GM23338 (cell line): Measurements from ENCODE around the gene IRX2. TPM values are rescaled to one million over a fixed set of nuclear protein-coding genes. Genes with fewer than 3 reads are reported as not detected.

ENCODE experiments used
- ATAC-seq: fragments of 200-7000 bp; cut with Tn5 transposase; 3 replicates; pipeline ENCODE4 v1.9.1; 2020
- DNase-seq: peaks from one replicate; pipeline ENCODE4 v3.0.0-alpha.2; 2015; ENCODE audit warnings: low spot score
- H2AFZ ChIP-seq: fragments of 200-600 bp; sonication (generic); 2 replicates; pipeline ENCODE4 v1.8.0; 2016; ENCODE audit warnings: antibody characterized with exemption, mild to moderate bottlenecking, moderate library complexity
- H3F3A ChIP-seq: fragments of 200-600 bp; sonication (generic); replicated peaks from 2 replicates; pipeline ENCODE4 v1.8.0; 2017; ENCODE audit warnings: antibody characterized with exemption, mixed run types, low read depth
- H3K27ac ChIP-seq: fragments of 200-600 bp; sonication (generic); 2 replicates; pipeline ENCODE4 v1.6.1; 2016; ENCODE audit warnings: low read depth
- H3K27me3 ChIP-seq: fragments of 200-600 bp; sonication (generic); 2 replicates; pipeline ENCODE4 v1.8.0; 2016; ENCODE audit warnings: mild to moderate bottlenecking, mixed run types, moderate library complexity; ENCODE audit not compliant: insufficient read depth
- H3K36me3 ChIP-seq: fragments of 200-600 bp; sonication (generic); 2 replicates; pipeline ENCODE4 v1.8.0; 2016; ENCODE audit warnings: mild to moderate bottlenecking; ENCODE audit not compliant: insufficient read depth
- H3K4me1 ChIP-seq: fragments of 200-600 bp; sonication (generic); 2 replicates; pipeline ENCODE4 v1.8.0; 2016; ENCODE audit warnings: mild to moderate bottlenecking, moderate library complexity; ENCODE audit not compliant: insufficient read depth
- H3K4me2 ChIP-seq: fragments of 200-600 bp; sonication (generic); 2 replicates; pipeline ENCODE4 v1.7.1; 2017; ENCODE audit warnings: mixed run types
- H3K4me3 ChIP-seq: fragments of 200-600 bp; sonication (generic); 2 replicates; pipeline ENCODE4 v1.6.1; 2016; ENCODE audit warnings: mixed run types
- H3K79me2 ChIP-seq: fragments of 200-600 bp; sonication (generic); replicated peaks from 2 replicates; pipeline ENCODE4 v1.8.0; 2017; ENCODE audit warnings: mild to moderate bottlenecking; ENCODE audit not compliant: insufficient read depth
- H3K9me2 ChIP-seq: fragments of 200-600 bp; sonication (generic); 2 replicates; pipeline ENCODE4 v1.8.0; 2017; ENCODE audit not compliant: insufficient read depth
- H4K20me1 ChIP-seq: fragments of 200-600 bp; sonication (generic); replicated peaks from 2 replicates; pipeline ENCODE4 v1.8.0; 2017; ENCODE audit warnings: mild to moderate bottlenecking; ENCODE audit not compliant: insufficient read depth
- H3K27ac Mint-ChIP-seq: 2 replicates; pipeline ENCODE4 v1.8.0; 2020; ENCODE audit warnings: inconsistent platforms, mild to moderate bottlenecking, moderate library complexity, mixed read lengths
- H3K27me3 Mint-ChIP-seq: 3 replicates; pipeline ENCODE4 v1.8.0; 2022; ENCODE audit warnings: low read depth, mild to moderate bottlenecking, moderate library complexity, mixed read lengths, inconsistent platforms; ENCODE audit not compliant: insufficient read depth, poor library complexity
- H3K36me3 Mint-ChIP-seq: 3 replicates; pipeline ENCODE4 v1.8.0; 2021; ENCODE audit warnings: low read depth, mild to moderate bottlenecking, inconsistent platforms, moderate library complexity, mixed read lengths
- H3K4me1 Mint-ChIP-seq: 3 replicates; pipeline ENCODE4 v1.8.0; 2020; ENCODE audit warnings: mild to moderate bottlenecking, inconsistent platforms, mixed read lengths
- H3K4me3 Mint-ChIP-seq: 3 replicates; pipeline ENCODE4 v1.8.0; 2021; ENCODE audit warnings: moderate library complexity, mild to moderate bottlenecking, inconsistent platforms, mixed read lengths
- H3K9me3 Mint-ChIP-seq: 3 replicates; pipeline ENCODE4 v1.8.0; 2020; ENCODE audit warnings: moderate library complexity, mild to moderate bottlenecking, inconsistent platforms, mixed read lengths
- CREB1 ChIP-seq: fragments of 250-450 bp; sonication (Bioruptor Pico); IDR thresholded peaks from 2 replicates; pipeline ENCODE4 v1.5.0; 2020; ENCODE audit warnings: low read depth, mild to moderate bottlenecking, moderate library complexity
- ETS1 ChIP-seq: IDR thresholded peaks from 2 replicates; pipeline ENCODE4 v1.6.1; 2016; ENCODE audit warnings: antibody characterized with exemption
- JUNB ChIP-seq: IDR thresholded peaks from one replicate; pipeline ENCODE4 v1.6.1; 2016; ENCODE audit warnings: antibody characterized with exemption; ENCODE audit not compliant: unreplicated experiment
- NANOG ChIP-seq: IDR thresholded peaks from 2 replicates; pipeline ENCODE4 v1.6.1; 2016; ENCODE audit warnings: antibody characterized with exemption, borderline replicate concordance
- POLR2AphosphoS5 ChIP-seq: IDR thresholded peaks from 2 replicates; pipeline ENCODE4 v1.6.1; 2016; ENCODE audit warnings: antibody characterized with exemption, low read depth
- ZNF114 ChIP-seq: fragments of 250-450 bp; sonication (Bioruptor Pico); IDR thresholded peaks from 2 replicates; pipeline ENCODE4 v1.5.0; 2020; ENCODE audit warnings: mild to moderate bottlenecking, moderate library complexity
- ZNF331 ChIP-seq: fragments of 250-450 bp; sonication (Bioruptor Pico); IDR thresholded peaks from 2 replicates; pipeline ENCODE4 v1.5.0; 2020; ENCODE audit warnings: low read depth, mild to moderate bottlenecking, moderate library complexity
- polyA plus RNA-seq: library from polyadenylated mRNA; unstranded; fragments of >200 nt; fragmentation: Nextera tagmentation; extraction: Ambion mirVana; gene quantifications from 2 replicates; pipeline ENCODE4 v1.2.1, GENCODE V29; 2016
- total RNA-seq: library from RNA; depleted of rRNA; stranded (reverse); fragments of >200 nt; shearing (Covaris generic); gene quantifications from 2 replicates; pipeline ENCODE4 v1.2.3, GENCODE V29; 2014
- TF ChIP-seq, protein P1 (sequence below): IDR thresholded peaks from one replicate; pipeline ENCODE4 v1.6.1; 2018; ENCODE audit warnings: antibody characterized with exemption; ENCODE audit not compliant: unreplicated experiment
- TF ChIP-seq, protein P2 (sequence below), 2 experiments: fragments of 200-600 bp in 1 of 2; sonication (generic) in 1 of 2; conservative IDR thresholded peaks; 2 replicates each; pipeline versions ENCODE4 v1.5.1 to v1.6.1; 2016 to 2017; ENCODE audit warnings: antibody characterized with exemption in 2 of 2, low read depth in 2 of 2, mild to moderate bottlenecking in 2 of 2, moderate library complexity in 1 of 2
- TF ChIP-seq, protein P3 (sequence below): fragments of 250-450 bp; sonication (Bioruptor Pico); IDR thresholded peaks from 2 replicates; pipeline ENCODE4 v1.5.0; 2020; ENCODE audit warnings: mild to moderate bottlenecking, moderate library complexity

The IRX2 gene
- total and polyA plus RNA-seq, 2 experiments from 2014 or later: 13.6 to 25.3 TPM

GRCh38 chr5:2714805-2715204 is 36.7 kb downstream of the IRX2 start:
- Histone ChIP-seq H3K36me3 (no peaks in the 10 kb centered on the region), H3K4me1 (no peaks in the 10 kb centered on the region; the same call in 1 of the 2 replicates), H3K27me3 (no peaks in the 10 kb centered on the region), H3K4me3 (no peak overlapping the region), H3K4me2 (no peak overlapping the region), H3K27ac (no peak overlapping the region), H3K9me2 (no peaks in the 10 kb centered on the region), H2AFZ (no peak overlapping the region), H4K20me1 (no peaks in the 10 kb centered on the region), H3K79me2 (no peaks in the 10 kb centered on the region), H3F3A (no peaks in the 10 kb centered on the region)
- no peak overlapping the region for H3K27ac Mint-ChIP-seq
- H3K36me3 Mint-ChIP-seq: no peaks in the 10 kb centered on the region
- no peak for ATAC-seq
- H3K27me3 Mint-ChIP-seq: no peaks in the 10 kb centered on the region
- H3K9me3 Mint-ChIP-seq: no peaks in the 10 kb centered on the region; the same call in 2 of the 3 replicates
- no peak for DNase-seq
- peaks cover 6% of the 10 kb centered on the region for H3K4me1 Mint-ChIP-seq
- no peak overlapping the region for H3K4me3 Mint-ChIP-seq
- TF ChIP-seq CREB1: no peak
- no peak for TF ChIP-seq NANOG
- no peak for TF ChIP-seq ZNF114
- TF ChIP-seq JUNB: no peak
- no peak for TF ChIP-seq ZNF331 (CRISPR knock-in tag)
- TF ChIP-seq, protein P1, sequence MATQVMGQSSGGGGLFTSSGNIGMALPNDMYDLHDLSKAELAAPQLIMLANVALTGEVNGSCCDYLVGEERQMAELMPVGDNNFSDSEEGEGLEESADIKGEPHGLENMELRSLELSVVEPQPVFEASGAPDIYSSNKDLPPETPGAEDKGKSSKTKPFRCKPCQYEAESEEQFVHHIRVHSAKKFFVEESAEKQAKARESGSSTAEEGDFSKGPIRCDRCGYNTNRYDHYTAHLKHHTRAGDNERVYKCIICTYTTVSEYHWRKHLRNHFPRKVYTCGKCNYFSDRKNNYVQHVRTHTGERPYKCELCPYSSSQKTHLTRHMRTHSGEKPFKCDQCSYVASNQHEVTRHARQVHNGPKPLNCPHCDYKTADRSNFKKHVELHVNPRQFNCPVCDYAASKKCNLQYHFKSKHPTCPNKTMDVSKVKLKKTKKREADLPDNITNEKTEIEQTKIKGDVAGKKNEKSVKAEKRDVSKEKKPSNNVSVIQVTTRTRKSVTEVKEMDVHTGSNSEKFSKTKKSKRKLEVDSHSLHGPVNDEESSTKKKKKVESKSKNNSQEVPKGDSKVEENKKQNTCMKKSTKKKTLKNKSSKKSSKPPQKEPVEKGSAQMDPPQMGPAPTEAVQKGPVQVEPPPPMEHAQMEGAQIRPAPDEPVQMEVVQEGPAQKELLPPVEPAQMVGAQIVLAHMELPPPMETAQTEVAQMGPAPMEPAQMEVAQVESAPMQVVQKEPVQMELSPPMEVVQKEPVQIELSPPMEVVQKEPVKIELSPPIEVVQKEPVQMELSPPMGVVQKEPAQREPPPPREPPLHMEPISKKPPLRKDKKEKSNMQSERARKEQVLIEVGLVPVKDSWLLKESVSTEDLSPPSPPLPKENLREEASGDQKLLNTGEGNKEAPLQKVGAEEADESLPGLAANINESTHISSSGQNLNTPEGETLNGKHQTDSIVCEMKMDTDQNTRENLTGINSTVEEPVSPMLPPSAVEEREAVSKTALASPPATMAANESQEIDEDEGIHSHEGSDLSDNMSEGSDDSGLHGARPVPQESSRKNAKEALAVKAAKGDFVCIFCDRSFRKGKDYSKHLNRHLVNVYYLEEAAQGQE: no peak
- no peak for TF ChIP-seq ETS1

- DNase-seq (no peak), ATAC-seq (no peak)
- H3K4me1 ChIP-seq: no peaks in the 10 kb centered on the region; the same call in 1 of the 2 replicates
- no peaks in the 10 kb centered on the region; the same call in 2 of the 3 replicates for H3K9me3 Mint-ChIP-seq
- H3F3A ChIP-seq: no peaks in the 10 kb centered on the region
- no peaks in the 10 kb centered on the region for H3K9me2 ChIP-seq
- H3K4me1 Mint-ChIP-seq: peaks cover 9% of the 10 kb centered on the region
- H4K20me1 ChIP-seq: no peaks in the 10 kb centered on the region
- no peaks in the 10 kb centered on the region for H3K79me2 ChIP-seq
- no peak overlapping the region for H3K27ac Mint-ChIP-seq
- no peaks in the 10 kb centered on the region for H3K27me3 ChIP-seq
- no peak overlapping the region for H3K4me3 Mint-ChIP-seq
- no peak overlapping the region for H3K4me3 ChIP-seq
- no peaks in the 10 kb centered on the region for H3K36me3 ChIP-seq
- no peak overlapping the region for H2AFZ ChIP-seq
- H3K27ac ChIP-seq: no peak overlapping the region
- no peaks in the 10 kb centered on the region for H3K36me3 Mint-ChIP-seq
- peaks cover 2% of the 10 kb centered on the region for H3K27me3 Mint-ChIP-seq
- no peak overlapping the region for H3K4me2 ChIP-seq
- TF ChIP-seq POLR2AphosphoS5 (no peak), CREB1 (no peak), ZNF114 (no peak), NANOG (no peak), ZNF331 (CRISPR knock-in tag) (no peak)
- TF ChIP-seq, protein P2, sequence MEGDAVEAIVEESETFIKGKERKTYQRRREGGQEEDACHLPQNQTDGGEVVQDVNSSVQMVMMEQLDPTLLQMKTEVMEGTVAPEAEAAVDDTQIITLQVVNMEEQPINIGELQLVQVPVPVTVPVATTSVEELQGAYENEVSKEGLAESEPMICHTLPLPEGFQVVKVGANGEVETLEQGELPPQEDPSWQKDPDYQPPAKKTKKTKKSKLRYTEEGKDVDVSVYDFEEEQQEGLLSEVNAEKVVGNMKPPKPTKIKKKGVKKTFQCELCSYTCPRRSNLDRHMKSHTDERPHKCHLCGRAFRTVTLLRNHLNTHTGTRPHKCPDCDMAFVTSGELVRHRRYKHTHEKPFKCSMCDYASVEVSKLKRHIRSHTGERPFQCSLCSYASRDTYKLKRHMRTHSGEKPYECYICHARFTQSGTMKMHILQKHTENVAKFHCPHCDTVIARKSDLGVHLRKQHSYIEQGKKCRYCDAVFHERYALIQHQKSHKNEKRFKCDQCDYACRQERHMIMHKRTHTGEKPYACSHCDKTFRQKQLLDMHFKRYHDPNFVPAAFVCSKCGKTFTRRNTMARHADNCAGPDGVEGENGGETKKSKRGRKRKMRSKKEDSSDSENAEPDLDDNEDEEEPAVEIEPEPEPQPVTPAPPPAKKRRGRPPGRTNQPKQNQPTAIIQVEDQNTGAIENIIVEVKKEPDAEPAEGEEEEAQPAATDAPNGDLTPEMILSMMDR (conservative IDR thresholded peaks at IDR 0.05; ENCODE audit: low read depth in 2 of 2): no peak
- TF ChIP-seq, protein P3, sequence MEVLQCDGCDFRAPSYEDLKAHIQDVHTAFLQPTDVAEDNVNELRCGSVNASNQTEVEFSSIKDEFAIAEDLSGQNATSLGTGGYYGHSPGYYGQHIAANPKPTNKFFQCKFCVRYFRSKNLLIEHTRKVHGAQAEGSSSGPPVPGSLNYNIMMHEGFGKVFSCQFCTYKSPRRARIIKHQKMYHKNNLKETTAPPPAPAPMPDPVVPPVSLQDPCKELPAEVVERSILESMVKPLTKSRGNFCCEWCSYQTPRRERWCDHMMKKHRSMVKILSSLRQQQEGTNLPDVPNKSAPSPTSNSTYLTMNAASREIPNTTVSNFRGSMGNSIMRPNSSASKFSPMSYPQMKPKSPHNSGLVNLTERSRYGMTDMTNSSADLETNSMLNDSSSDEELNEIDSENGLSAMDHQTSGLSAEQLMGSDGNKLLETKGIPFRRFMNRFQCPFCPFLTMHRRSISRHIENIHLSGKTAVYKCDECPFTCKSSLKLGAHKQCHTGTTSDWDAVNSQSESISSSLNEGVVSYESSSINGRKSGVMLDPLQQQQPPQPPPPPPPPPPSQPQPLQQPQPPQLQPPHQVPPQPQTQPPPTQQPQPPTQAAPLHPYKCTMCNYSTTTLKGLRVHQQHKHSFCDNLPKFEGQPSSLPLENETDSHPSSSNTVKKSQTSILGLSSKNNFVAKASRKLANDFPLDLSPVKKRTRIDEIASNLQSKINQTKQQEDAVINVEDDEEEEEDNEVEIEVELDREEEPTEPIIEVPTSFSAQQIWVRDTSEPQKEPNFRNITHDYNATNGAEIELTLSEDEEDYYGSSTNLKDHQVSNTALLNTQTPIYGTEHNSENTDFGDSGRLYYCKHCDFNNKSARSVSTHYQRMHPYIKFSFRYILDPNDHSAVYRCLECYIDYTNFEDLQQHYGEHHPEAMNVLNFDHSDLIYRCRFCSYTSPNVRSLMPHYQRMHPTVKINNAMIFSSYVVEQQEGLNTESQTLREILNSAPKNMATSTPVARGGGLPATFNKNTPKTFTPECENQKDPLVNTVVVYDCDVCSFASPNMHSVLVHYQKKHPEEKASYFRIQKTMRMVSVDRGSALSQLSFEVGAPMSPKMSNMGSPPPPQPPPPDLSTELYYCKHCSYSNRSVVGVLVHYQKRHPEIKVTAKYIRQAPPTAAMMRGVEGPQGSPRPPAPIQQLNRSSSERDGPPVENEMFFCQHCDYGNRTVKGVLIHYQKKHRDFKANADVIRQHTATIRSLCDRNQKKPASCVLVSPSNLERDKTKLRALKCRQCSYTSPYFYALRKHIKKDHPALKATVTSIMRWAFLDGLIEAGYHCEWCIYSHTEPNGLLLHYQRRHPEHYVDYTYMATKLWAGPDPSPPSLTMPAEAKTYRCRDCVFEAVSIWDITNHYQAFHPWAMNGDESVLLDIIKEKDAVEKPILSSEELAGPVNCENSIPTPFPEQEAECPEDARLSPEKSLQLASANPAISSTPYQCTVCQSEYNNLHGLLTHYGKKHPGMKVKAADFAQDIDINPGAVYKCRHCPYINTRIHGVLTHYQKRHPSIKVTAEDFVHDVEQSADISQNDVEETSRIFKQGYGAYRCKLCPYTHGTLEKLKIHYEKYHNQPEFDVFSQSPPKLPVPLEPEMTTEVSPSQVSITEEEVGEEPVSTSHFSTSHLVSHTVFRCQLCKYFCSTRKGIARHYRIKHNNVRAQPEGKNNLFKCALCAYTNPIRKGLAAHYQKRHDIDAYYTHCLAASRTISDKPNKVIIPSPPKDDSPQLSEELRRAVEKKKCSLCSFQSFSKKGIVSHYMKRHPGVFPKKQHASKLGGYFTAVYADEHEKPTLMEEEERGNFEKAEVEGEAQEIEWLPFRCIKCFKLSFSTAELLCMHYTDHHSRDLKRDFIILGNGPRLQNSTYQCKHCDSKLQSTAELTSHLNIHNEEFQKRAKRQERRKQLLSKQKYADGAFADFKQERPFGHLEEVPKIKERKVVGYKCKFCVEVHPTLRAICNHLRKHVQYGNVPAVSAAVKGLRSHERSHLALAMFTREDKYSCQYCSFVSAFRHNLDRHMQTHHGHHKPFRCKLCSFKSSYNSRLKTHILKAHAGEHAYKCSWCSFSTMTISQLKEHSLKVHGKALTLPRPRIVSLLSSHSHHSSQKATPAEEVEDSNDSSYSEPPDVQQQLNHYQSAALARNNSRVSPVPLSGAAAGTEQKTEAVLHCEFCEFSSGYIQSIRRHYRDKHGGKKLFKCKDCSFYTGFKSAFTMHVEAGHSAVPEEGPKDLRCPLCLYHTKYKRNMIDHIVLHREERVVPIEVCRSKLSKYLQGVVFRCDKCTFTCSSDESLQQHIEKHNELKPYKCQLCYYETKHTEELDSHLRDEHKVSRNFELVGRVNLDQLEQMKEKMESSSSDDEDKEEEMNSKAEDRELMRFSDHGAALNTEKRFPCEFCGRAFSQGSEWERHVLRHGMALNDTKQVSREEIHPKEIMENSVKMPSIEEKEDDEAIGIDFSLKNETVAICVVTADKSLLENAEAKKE: no peak
Observed at GRCh38 chr5:2714026-2714425, 37.5 kb downstream of the IRX2 start.
